Inferior parietal cortex (tissue), 1 donor: ENCODE measurements around the gene TECPR1.

Experiments
- DNase-seq: peaks from one replicate; pipeline ENCODE4 v3.0.0-alpha.2; 2016; ENCODE audit errors: extremely low spot score

Gene TECPR1

DNA sequence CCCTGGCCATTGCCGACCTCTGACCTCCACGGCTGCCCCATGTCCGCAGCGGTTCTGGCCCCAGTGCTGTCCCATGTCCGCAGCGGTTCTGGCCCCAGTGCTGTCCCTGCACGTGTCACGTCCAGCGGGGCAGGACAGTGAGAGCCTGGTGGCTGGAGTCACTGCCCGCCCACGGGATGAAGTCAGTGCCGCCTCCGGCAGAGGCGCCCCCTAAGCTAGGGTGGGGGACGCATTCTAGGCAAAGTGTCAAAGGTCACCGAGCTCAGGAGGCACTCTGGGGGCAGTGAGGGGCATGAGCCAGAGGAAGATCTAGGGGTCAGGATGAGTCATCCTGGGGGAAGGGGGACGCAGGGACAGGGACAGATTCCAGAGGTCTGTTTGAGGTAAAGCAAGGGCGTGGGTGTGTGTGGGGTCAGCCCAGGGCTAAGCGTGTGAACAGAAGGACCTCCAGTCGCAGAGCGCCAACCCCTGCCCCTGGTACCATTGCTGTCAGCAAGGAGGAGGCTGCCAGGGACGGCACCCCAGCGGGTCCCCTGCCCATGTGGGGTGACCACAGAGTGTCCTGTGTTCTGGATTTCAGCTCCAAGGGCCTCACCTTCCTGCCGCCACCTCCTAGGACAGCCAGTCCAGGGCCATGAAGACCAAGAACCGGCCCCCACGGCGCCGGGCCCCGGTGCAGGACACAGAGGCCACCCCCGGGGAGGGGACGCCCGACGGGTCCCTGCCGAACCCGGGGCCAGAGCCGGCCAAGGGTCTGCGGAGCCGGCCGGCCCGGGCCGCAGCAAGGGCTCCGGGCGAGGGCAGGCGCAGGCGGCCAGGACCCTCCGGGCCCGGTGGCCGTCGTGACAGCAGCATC is 40.1 kb downstream of the TECPR1 start:
- DNase-seq = no peak

DNA sequence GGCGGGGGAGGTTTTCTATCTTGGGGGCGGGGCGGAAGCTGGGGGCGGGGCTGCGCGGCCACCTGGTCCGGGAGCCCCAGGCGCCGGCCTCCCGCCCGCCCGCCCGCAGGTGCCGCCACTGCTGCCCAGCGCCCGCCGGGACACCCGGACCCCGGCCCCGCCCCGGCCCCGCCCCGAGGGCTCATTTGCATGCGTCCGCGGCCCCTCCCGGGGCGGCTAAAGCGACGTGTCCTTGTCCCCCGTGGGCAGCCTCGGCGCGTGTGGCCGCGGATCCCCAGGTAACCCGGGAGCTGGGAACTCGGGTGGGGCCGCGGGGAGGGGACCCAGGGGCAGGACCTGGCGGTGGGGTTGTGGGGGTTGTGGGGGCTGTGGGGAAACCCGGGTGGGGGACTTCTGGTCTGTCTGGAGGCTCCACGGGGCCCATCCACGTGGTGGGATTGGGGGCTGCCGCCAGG is 40.8 kb downstream of the TECPR1 start, which contains the start of gene BHLHA15:
TSS of gene BHLHA15 (plus strand) at position 219 of the 455 bp plus-strand sequence. CDS start 871 bp downstream, outside the sequence.
- no peak for DNase-seq

DNA sequence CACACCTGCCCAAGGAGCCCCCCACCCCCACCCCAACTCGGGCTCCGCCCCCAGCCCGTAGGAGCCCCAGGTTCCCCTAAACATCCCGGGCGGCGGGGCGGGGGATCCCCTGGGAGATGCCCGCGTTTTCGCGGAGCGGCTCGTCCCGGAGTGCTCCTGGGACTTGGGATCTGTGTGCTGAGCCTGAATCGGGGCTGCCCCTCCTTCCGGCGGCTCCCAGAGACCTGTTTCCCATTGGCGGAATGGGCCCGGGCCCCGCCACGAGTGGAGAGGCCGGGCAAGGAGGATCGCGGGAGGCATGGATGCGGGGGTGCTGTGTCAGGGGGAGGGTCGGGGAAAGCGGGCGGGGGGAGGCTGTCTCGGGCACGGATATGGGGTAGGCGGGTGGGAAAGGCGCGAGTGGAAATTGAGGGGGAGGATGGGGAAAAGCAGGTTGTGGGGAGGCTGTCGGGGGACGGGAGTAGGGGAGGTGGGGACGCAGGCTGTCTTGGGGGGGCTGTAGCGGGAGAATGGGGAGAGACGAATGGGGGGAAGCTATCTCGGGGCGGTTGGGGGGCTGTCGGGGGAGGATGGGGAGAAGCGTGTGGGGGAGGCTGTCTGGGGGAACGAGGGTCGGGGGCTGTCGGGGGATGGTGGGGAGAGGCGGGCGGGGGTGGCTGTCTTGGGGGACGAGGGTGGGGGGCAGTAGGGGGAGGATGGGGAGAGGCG is 41.4 kb downstream of the TECPR1 start:
- DNase-seq = no peak

DNA sequence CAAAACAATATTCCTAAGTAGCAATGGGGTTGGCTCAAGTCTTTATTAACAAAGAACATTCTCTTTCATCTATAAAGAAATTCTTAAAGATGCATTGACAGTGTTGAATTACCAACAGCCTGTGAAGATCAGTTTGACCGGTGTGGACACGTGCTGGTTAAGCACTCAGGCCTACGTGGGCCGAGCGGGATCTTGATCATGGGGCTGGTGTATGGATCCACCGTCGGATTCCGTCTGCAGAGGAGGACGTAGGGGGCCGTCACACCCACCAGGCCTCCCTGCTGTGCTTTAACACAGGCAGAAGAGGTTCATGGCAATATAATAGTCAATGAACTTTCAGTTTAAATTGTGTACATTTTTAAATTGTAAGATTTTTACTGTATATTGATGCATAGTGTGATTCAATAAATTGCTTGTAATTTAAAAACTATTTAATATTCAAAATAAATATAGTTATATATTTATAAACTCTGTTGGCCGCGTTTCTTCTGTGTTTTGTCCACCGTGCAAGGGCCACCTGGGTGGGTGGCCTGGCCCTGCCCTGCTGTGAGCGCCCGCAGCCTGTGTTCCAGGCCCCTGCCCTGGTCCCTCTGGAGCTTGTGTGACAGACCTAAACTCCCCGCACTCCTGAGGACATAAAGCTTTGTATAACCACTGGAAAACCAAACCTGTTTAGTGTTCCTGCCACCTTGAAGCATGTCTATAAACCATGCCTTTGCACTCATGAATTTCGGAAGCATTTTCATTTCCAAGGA is 42.7 kb downstream of the TECPR1 start:
- DNase-seq = no peak

DNA sequence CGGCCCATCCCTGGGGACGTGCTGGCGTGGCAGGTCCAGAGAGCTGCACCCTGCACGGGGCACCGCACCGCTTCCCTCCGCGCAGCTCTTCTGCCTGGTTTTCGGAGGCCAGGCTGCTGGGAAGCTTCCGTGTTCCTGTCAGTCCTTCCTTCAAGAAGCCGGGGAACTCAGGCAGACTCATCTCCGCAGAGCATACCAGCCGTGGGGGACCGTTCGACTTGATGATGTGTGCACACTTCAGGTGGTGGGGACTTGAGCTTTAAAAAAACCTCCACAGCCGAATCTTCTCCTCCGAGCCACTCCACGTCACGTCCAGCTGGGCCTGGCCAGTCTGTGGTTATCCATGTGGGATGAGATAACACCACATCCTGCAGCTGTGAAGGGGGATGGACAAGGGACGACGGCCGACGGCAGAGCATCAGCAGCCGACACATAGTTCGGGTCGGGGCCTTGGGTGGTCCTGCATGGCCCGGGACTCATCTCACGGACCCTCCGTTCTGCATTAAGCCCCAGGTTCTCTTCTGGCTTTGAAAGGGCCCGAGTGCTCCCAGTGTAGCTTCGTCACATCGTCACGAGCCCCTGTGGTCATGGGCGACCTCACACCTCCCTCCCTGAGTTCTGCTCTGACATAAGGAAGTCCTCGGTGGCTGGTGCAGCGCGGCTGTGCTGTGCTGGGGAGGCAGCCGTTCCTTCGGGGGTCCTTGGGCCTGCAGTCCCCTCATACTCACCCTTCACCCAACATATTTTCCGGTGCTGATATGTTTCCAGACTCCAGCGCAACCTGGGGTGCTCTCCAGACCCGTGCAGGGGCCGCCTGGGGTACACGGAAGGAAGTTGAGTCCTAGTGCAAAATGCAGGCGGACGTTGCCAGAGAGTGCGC is 45.3 kb downstream of the TECPR1 start:
- no peak for DNase-seq

DNA sequence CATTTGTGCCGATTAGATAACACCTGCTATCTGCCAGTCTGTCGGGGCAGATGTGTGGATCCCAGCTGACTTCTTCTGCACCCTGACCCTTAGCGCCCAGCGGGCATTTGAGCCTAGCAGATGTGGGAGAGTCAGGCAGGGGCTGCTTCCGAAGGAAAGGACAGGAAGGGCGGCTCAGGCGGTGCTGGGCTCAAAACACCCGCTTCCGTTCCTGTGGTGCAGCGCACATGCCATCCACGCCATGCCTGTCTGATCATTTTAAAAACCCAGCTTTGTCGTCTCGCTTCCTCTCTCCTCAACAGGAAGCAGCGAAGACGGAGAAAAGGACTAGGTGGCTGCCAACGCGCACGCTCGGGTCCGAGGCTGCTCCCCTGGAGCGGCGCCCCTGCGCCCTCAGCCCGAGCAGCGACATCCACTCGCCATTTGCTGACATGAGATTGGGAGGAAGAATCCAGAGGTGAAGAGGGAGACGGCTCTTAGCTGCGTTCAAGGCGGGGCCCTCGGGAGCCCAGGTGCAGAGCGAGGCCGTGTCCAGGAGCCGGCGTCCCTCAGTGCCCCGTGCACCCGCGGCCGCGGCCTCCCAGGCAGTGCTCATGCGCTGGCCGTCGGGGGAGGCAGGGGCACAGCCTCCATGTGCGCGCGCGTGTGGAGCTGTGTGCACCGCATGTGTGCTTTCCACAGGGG is 46.7 kb downstream of the TECPR1 start:
- DNase-seq = no peak

DNA sequence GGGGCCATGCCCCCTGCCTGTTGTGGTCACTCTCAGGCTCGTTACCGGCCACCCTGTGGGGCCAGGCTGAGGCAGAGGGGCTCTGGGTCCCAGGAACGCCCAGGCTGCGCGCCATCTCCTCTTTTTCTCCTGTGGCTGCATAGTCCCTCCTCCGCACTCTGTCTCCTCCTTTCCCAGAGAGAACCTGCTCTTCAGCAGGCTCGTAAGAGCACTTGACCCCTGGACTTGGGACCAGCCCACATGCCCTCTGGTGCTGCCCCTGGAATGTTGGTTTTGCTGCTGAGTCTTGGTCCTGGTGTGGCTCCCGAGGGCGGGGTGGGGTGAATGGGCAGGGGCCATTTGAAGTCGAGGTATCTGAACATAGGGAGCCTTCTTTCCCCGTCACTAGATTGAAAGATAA is 47.4 kb downstream of the TECPR1 start:
- DNase-seq = no peak

DNA sequence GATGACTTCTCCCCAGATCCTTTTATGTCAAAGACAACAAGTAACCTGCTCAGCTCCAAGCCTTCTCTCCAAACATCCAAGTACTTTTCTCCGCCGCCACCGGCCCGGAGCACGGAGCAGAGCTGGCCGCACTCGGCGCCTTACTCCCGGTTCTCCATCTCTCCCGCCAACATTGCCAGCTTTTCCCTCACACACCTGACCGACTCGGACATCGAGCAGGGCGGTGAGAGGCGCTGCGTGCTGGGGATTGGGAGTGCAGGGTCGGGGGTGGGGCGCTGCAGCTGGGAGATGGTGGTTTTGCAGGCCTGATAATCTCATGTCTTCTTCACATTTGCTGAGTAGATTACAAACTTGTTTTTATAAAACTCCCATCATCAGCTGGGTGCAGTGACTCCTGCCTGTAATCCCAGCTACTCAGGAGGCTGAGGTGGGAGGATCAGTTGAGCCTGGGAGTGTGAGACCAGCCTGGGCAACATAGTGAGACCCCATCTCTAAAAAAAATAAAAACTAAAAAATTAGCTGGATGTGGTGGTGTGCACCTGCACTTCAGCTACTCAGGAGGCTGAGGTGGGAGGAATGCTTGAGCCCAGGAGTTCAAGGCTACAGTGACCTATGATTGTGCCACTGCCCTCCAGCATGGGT is 47.9 kb downstream of the TECPR1 start:
- no peak for DNase-seq

DNA sequence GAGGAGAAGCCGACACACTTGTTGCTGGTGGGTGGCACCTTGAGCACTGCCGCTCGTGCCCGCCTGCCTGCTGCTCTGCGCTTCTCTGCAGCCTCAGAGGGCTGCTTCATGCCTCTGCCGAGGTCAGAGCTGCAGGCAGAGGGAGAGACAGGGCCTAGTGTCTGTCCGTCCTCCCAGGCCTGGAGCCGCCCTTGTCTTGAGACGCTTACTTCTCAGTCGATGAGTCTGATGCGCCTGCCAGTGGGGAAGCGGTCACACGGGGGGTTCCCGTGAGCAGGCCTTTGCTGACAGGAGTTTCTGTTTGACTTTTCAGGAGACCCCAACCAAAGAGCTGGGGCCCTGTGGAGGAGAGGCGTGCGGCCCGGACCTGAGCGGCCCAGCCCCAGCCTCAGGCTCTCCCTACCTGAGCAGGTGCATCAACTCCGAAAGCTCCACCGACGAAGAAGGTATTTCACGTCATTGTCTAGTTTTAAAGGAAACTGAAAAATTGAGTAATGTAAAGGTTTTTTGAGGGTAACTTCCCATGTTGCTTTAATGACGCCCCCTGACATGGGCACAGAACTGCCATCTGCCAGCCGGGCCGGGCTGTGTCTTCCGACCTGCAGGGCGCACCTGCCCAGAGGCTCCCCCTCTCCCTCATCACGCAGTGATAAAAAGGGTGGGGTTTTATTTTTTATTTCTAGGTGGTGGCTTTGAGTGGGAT is 48.6 kb downstream of the TECPR1 start:
- no peak for DNase-seq

DNA sequence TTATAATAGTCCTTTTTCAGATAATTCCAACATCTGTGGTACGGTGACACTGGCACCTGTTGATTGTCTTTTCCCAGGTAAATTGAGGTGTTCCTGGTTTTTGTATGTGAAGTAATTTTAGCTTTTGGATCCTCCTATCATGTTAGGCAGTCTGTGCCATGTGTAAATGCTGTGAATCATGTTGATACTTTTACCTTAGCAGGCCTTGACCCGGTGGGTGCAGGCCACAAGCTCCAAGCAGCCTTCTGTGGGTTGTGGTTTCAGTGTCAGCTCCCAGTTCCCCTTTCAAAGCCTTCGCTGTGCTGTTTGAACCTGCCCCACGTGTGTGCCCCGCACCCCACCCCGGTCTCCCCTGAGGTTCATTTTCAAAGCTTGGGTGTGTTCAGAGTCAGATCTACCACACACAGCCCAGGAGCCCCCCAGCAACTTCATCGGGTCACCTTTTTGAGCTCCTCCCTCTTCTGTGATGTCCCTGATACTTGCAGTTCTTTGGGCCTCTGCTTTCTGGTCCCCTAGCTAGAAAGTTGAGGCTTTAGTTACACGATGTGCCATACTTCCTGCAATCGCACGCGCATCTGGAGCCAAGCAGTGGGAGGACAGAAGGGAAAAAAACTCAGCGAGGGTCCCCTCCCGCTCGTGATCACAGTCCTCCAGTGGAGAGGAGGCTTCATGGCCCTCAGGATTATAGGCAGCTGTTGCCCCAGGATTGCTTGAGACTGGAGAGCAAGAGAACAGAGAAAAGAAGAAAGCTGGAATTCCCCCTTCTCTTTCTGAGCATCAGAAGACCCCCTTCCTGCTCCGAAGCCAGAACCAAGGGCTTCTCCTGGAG is 49.5 kb downstream of the TECPR1 start:
- no peak for DNase-seq

DNA sequence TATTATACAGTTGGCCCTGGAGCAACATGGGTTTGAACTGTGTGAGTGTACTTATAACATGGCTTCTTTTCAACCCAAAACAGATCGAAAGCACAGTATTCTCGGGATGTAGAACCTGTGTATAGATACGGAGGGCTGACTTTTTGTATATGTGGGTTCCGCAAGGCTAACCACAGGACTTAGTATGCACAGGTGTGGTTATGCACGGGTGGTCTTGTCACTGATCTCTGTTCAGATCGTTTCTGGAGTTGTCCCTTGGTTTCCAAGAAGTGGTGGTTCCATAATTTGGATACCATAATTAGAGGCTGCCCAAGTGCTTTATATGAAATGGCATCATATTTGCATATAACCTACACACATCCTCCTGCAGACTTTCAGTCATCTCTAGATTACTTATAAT is 51.7 kb downstream of the TECPR1 start:
- no peak for DNase-seq

DNA sequence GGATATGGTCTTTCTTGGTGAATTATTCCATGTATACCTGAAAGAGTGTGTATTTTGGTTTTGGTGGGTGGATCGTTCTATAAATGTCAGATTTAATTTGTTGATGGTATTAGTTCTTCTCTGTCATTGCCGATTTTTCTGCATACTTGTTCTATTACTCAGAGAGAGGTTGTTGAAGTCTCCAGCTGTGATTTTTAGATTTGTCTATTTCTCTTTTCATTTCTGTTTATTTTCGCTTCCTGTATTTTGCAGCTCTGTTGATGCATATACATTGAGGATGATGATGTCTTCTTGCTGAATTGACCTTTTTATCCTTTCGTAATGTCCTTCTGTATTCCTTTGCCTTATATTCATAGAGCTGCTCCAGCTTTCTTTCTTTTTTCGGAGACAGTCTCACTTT is 52.9 kb downstream of the TECPR1 start:
- DNase-seq = no peak

DNA sequence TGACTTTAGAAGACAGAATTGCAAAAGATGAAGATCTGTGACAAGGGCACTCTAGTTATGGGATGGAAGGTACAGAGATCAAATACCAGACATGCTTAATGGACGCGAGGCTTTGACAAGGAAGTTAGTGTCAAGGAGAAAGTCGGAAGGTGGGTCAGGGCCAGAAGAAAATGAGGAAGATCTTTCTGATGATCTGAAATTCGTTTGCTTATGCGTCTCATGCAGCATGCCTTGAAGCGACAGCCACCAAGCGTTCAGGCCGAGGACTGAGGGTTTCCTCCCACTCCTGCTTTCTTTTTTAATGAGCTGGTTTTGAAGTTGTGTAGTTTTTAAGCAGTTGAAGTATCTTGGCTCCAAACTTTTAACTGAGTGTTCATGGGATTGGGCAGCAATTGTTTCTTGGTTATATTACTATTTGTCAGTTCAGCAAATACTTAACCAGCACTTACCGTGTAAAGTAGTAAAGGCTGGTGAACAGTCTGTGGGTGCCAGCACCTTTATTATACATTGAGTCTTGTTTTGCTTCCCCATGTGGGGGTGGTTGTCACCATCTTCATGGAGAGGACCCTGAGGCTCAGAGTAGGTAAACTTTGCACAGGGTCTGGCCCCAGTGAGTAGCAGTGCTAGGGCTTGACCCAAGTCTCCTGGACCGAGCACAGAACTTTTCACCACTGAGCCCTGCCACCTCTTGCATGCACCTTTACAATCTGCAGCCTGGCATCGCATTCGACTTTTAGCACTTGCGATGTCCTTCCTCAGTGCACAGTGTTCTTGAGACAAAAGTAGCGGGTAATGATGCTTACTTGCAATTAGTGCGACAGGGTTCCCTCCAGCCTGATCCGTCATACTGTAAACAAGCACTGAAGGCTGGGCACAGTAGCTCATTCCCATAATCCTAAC is 55.1 kb downstream of the TECPR1 start:
- DNase-seq = no peak

DNA sequence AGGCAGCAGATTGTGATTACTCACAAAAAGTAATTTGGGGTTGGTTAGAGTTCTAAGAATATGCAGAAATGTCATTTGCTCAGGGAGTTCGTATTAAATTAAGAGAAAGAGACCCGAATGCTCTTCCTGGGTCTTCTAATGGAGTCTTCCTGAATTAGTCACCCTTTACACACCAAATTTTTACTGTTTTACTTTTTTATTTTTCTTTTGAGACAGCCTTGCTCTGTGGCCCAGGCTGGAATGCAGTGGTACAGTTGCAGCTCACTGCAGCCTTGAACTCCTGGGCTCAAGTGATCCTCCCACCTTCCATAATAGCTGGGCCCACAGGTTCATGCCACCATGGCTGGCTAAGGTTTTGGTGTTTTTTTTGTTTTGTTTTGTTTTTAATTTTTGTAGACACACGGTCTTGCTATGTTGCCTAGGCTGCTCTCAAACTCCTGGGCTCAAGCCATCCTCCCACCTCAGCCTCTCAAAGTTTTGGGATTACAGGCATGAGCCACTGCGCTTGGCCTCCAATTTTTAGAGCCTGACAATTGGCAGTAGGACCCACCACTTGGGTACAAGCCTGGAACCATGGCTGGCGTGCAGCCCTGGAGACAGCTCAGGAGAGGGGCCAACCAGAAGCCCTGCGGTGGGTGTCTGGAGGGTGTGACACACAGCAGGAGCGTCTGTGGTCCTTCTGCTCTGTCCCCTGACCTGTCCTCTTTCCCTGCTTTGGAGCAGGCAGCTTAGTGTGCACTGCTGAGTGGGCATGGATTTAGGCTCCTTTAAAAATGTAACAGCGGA is 57.2 kb downstream of the TECPR1 start:
- DNase-seq = no peak

DNA sequence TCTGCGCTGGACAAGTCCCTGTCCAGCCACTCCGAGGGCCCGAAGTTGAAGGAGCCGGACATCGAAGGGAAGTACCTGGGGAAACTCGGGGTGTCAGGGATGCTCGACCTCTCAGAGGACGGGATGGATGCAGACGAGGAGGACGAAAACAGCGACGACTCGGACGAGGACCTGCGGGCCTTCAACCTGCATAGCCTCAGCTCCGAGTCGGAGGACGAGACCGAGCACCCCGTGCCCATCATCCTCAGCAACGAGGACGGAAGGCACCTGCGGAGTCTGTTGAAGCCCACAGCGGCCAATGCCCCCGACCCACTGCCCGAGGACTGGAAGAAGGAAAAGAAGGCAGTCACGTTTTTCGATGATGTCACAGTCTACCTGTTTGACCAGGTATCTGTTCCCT is 57.8 kb downstream of the TECPR1 start:
- DNase-seq = no peak

DNA sequence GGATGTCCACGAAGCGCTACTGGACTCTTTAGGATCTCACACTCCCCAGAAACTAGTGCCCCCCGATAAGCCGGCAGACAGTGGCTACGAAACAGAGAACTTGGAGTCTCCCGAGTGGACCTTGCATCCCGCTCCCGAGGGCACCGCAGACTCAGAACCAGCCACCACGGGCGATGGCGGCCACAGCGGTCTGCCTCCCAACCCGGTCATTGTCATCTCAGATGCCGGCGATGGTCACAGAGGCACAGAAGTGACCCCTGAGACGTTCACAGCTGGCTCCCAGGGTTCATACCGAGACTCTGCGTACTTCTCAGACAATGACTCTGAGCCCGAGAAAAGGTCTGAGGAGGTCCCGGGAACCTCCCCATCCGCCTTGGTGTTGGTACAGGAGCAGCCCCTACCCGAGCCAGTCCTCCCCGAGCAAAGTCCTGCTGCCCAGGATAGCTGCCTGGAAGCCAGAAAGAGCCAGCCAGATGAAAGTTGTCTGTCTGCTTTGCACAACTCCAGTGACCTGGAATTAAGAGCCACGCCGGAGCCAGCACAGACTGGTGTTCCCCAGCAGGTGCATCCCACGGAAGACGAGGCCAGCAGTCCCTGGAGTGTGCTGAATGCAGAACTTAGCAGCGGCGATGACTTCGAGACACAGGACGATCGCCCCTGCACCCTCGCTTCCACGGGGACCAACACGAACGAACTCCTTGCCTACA is 58.4 kb downstream of the TECPR1 start:
- DNase-seq = no peak
